Measurements from ENCODE around the gene SIDT2. TPM values are rescaled to one million over a fixed set of nuclear protein-coding genes. Genes with fewer than 3 reads are reported as not detected.

Gene SIDT2
- total and polyA plus RNA-seq, 2 of the 13 experiments (the other 11 are each of a cell fraction or from before 2014, with no cell fraction given) = 11.5 to 28.0 TPM

DNA sequence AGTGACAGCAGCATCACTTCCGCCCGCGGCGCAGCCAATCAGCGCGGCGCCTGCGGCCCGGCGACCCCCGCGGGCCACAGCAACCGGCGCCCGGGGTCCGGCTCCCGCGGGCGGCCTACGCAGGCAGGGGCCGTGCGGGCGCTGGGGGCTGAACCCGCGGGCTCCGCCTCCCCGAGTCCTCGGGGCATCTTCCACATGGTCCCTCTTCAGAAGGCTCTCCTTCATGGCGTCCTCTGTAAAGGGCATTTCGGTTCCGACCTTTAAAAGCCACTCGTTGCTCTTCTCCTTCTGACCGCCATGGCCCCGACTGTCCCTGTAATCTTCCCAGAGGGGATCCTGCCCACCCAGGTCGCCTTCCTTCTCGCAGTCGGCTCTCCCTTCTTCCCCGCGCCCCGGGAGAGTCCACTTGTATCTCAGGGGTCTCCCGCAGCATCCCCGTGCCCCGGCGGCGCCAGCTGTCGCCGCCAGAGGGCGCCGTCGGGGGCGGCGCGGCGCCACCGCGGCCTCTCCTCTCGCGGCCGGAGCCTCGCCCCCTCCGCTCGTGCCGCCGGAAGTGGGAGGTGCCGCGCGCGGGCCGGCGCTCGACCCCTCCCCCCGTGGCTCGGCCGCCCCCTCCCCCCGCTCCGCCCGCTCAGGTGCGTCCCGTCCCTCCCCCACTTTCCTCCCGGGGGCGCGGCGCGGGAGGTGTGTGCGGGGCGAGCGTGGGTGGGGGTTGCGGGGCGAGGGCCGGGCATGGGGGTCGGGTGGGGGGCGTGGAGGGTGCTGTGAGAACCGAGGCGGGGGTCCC lies 53.7 kb downstream of the SIDT2 start, which contains the start of gene RNF214 (continued):
- TF ChIP-seq, protein P1, sequence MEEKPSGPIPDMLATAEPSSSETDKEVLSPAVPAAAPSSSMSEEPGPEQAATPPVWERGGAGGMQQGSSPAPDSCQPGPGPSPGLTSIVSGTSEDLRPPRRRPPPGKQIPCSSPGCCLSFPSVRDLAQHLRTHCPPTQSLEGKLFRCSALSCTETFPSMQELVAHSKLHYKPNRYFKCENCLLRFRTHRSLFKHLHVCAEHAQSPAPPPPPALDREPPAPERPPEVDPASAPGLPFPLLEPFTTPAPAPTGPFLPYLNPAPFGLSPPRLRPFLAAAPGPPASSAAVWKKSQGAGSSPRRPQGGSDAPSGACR (CRISPR knock-in tag; IDR thresholded peaks at IDR 0.05) = no peak
- TF ChIP-seq TBX3 (IDR thresholded peaks at IDR 0.05; ENCODE audit: borderline replicate concordance) (no peak), ZNF501 (CRISPR knock-in tag; IDR thresholded peaks at IDR 0.05) (no peak), CEBPB (IDR thresholded peaks at IDR 0.05; ENCODE audit: borderline replicate concordance, low read depth, low read length) (no peak), ZNF546 (CRISPR knock-in tag; conservative IDR thresholded peaks at IDR 0.05) (no peak), ZMAT3 (CRISPR knock-in tag; conservative IDR thresholded peaks at IDR 0.05) (0 out of 2 replicates have a peak, but pooled peaks have one; percentile 19), FOXP1 (IDR thresholded peaks at IDR 0.05) (no peak), FOXP1 (CRISPR knock-in tag; IDR thresholded peaks at IDR 0.05) (no peak), MYC (CRISPR knock-in tag; IDR thresholded peaks at IDR 0.05; ENCODE audit: borderline replicate concordance) (no peak), POLR2AphosphoS2 (IDR thresholded peaks at IDR 0.05; ENCODE audit: low read depth, low read length) (no peak), SALL1 (CRISPR knock-in tag; IDR thresholded peaks at IDR 0.05) (peak; percentile 13; the same call in 1 of the 2 replicates), DPF2 (CRISPR knock-in tag; IDR thresholded peaks at IDR 0.05; ENCODE audit: borderline replicate concordance, low read depth) (no peak), ZNF652 (CRISPR knock-in tag; IDR thresholded peaks at IDR 0.05; ENCODE audit: borderline replicate concordance, low read depth) (no peak), MAZ (IDR thresholded peaks at IDR 0.05; ENCODE audit: borderline replicate concordance, low read depth, low read length) (no peak; the same call in 1 of the 2 replicates), MAZ (CRISPR knock-in tag; IDR thresholded peaks at IDR 0.05; ENCODE audit: low read depth) (peak; percentile 76), SRY (CRISPR knock-in tag; IDR thresholded peaks at IDR 0.05) (no peak), ZNF207 (IDR thresholded peaks at IDR 0.05; ENCODE audit: borderline replicate concordance) (no peak), ZNF607 (CRISPR knock-in tag; IDR thresholded peaks at IDR 0.05; ENCODE audit: borderline replicate concordance) (no peak), GLI4 (CRISPR knock-in tag; IDR thresholded peaks at IDR 0.05; ENCODE audit: borderline replicate concordance) (no peak), MTA1 (CRISPR knock-in tag; IDR thresholded peaks at IDR 0.05; ENCODE audit: borderline replicate concordance) (no peak), KDM2A (CRISPR knock-in tag; IDR thresholded peaks at IDR 0.05; ENCODE audit: borderline replicate concordance, low read depth) (peak; percentile 38; the same call in 1 of the 2 replicates), ZNF616 (CRISPR knock-in tag; IDR thresholded peaks at IDR 0.05; ENCODE audit: low read depth) (no peak), ZSCAN12 (CRISPR knock-in tag; IDR thresholded peaks at IDR 0.05) (0 out of 2 replicates have a peak, but pooled peaks have one; percentile 44)
- TF ChIP-seq, protein P2, sequence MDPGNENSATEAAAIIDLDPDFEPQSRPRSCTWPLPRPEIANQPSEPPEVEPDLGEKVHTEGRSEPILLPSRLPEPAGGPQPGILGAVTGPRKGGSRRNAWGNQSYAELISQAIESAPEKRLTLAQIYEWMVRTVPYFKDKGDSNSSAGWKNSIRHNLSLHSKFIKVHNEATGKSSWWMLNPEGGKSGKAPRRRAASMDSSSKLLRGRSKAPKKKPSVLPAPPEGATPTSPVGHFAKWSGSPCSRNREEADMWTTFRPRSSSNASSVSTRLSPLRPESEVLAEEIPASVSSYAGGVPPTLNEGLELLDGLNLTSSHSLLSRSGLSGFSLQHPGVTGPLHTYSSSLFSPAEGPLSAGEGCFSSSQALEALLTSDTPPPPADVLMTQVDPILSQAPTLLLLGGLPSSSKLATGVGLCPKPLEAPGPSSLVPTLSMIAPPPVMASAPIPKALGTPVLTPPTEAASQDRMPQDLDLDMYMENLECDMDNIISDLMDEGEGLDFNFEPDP (CRISPR knock-in tag; conservative IDR thresholded peaks at IDR 0.05) = no peak
- TF ChIP-seq, protein P3, sequence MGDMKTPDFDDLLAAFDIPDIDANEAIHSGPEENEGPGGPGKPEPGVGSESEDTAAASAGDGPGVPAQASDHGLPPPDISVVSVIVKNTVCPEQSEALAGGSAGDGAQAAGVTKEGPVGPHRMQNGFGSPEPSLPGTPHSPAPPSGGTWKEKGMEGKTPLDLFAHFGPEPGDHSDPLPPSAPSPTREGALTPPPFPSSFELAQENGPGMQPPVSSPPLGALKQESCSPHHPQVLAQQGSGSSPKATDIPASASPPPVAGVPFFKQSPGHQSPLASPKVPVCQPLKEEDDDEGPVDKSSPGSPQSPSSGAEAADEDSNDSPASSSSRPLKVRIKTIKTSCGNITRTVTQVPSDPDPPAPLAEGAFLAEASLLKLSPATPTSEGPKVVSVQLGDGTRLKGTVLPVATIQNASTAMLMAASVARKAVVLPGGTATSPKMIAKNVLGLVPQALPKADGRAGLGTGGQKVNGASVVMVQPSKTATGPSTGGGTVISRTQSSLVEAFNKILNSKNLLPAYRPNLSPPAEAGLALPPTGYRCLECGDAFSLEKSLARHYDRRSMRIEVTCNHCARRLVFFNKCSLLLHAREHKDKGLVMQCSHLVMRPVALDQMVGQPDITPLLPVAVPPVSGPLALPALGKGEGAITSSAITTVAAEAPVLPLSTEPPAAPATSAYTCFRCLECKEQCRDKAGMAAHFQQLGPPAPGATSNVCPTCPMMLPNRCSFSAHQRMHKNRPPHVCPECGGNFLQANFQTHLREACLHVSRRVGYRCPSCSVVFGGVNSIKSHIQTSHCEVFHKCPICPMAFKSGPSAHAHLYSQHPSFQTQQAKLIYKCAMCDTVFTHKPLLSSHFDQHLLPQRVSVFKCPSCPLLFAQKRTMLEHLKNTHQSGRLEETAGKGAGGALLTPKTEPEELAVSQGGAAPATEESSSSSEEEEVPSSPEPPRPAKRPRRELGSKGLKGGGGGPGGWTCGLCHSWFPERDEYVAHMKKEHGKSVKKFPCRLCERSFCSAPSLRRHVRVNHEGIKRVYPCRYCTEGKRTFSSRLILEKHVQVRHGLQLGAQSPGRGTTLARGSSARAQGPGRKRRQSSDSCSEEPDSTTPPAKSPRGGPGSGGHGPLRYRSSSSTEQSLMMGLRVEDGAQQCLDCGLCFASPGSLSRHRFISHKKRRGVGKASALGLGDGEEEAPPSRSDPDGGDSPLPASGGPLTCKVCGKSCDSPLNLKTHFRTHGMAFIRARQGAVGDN (CRISPR knock-in tag; IDR thresholded peaks at IDR 0.05) = peak; percentile 50

Measured in HepG2 (cell line).